Fibroblast of mammary gland (primary cell): ENCODE data around the gene ACSF2.
A peak's percentile ranks its signal among the peaks of the same experiment; 100 is the strongest.

Experiments
- DNase-seq: peaks from one replicate; pipeline ENCODE4 v3.0.0-alpha.2; 2010; ENCODE audit warnings: low read depth
- H3K4me3 ChIP-seq: 2 replicates; pipeline ENCODE4 v1.5.1; 2011; ENCODE audit warnings: low read depth, mild to moderate bottlenecking, low read length, moderate library complexity; ENCODE audit not compliant: control insufficient read depth
- TF ChIP-seq, protein P1 (sequence below): conservative IDR thresholded peaks from 2 replicates; pipeline ENCODE4 v1.5.1; 2011; ENCODE audit warnings: low read depth, low read length, inconsistent platforms; ENCODE audit not compliant: control insufficient read depth, insufficient read depth

ACSF2 gene

DNA sequence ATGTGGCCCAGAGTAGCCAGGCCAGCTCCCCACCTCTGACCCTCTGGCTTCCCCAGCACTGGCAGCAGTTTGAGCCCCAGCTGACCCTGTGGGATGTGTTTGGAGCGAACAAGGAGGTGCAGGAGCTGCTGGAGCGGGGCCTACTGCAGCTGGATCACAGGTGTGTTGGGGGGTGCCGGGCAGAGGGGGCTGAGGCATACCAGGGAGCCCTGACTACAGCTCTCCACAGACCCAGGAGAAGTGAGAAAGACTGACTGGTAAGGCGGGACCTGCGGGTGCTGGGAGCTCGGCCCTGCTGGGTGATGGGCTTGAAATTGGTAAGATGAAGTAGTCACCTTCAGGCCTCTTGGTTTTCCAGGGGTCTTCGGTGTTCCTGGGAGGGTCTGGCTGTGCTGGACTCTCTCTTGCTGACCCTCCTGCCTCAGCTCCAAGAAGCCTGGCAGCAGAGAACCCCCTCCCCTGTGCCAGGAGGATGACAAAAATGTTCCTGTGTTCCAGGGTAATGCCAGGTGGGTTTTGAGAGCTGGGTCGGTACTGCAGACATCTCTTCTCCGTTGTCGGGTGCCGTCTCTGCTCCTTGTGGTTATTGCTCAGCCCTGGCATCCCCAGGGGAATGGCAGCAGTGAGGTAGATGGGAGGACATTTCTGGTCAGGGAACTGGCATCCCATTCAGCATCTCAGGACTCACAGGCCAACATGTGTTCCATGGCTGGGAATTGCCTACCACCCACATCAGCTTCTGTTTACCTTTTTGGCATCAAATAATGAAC lies 58.6 kb downstream of the ACSF2 start:
- no peak for DNase-seq
- TF ChIP-seq, protein P1, sequence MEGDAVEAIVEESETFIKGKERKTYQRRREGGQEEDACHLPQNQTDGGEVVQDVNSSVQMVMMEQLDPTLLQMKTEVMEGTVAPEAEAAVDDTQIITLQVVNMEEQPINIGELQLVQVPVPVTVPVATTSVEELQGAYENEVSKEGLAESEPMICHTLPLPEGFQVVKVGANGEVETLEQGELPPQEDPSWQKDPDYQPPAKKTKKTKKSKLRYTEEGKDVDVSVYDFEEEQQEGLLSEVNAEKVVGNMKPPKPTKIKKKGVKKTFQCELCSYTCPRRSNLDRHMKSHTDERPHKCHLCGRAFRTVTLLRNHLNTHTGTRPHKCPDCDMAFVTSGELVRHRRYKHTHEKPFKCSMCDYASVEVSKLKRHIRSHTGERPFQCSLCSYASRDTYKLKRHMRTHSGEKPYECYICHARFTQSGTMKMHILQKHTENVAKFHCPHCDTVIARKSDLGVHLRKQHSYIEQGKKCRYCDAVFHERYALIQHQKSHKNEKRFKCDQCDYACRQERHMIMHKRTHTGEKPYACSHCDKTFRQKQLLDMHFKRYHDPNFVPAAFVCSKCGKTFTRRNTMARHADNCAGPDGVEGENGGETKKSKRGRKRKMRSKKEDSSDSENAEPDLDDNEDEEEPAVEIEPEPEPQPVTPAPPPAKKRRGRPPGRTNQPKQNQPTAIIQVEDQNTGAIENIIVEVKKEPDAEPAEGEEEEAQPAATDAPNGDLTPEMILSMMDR: no peak
- no peak overlapping the region for H3K4me3 ChIP-seq

GRCh38 chr17:50487213-50488096 lies 61.4 kb downstream of the ACSF2 start:
- TF ChIP-seq, protein P1: no peak
- peak; percentile 24 for DNase-seq
- H3K4me3 ChIP-seq: no peak overlapping the region

GRCh38 chr17:50488880-50489279 lies 62.9 kb downstream of the ACSF2 start:
- H3K4me3 ChIP-seq: no peak overlapping the region
- TF ChIP-seq, protein P1: no peak
- no peak for DNase-seq

GRCh38 chr17:50491505-50491904 lies 65.5 kb downstream of the ACSF2 start:
- TF ChIP-seq, protein P1: no peak
- DNase-seq: peak; percentile 49
- H3K4me3 ChIP-seq: no peak overlapping the region

DNA sequence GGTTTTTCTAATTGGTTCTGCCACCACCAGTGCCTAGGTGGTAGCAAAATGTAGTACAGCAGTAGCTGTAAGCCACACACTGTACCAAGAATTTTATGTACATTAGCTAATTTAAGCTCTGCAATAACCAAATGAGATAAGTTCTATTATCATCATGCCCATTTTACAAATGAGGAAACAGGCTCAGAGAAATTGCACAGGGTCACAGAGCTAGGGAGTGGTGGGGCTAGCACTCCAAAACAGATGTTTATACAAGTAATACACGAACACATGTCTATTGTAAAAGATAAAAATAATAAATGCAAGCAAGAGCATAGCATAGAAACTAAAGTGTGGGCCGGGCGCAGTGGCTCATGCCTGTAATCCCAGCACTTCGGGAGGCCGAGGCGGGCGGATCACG lies 66.2 kb downstream of the ACSF2 start:
- no peak for DNase-seq
- H3K4me3 ChIP-seq: no peak overlapping the region
- TF ChIP-seq, protein P1: no peak

GRCh38 chr17:50493744-50494143 lies 67.7 kb downstream of the ACSF2 start:
- TF ChIP-seq, protein P1: no peak
- no peak overlapping the region for H3K4me3 ChIP-seq
- DNase-seq: no peak
